Measurements from ENCODE around the gene CTNNBL1. TPM values are rescaled to one million over a fixed set of nuclear protein-coding genes. Genes with fewer than 3 reads are reported as not detected.

Gene CTNNBL1
- total RNA-seq, 1 experiment from 2014 or later = 71.2 TPM

GRCh38 chr20:37863289-37863688 is 169.5 kb downstream of the CTNNBL1 start:
- Histone ChIP-seq H3K4me3 (ENCODE audit: low read depth in 2 of 2, low read length in 2 of 2) (no peak overlapping the region), H3K9me3 (ENCODE audit: control insufficient read depth, insufficient read depth, low read depth, low read length) (no peaks in the 10 kb centered on the region), H3K27me3 (ENCODE audit: control insufficient read depth, insufficient read depth, low read length) (no peaks in the 10 kb centered on the region), H3K27ac (ENCODE audit: low read length) (no peak overlapping the region), H3K36me3 (ENCODE audit: control insufficient read depth, insufficient read depth, low read length) (no peaks in the 10 kb centered on the region; the same call in 1 of the 2 replicates), H3K4me1 (ENCODE audit: control insufficient read depth, insufficient read depth, low read length) (no peaks in the 10 kb centered on the region)
- DNase-seq (ENCODE audit: low read depth, low spot score) (no peak), ATAC-seq (no peak)
- in situ Hi-C loops (cut with HindIII; ENCODE audit: low pct_unique_long_range_greater_than_20kb, low sequenced_read_pairs) = no loop called here
- POLR2A ChIA-PET = no interaction called here
- TF ChIP-seq REST (IDR thresholded peaks at IDR 0.05; ENCODE audit: insufficient read depth in 1 of 2, low read depth in 2 of 2, low read length in 1 of 2) (no peak), SIN3A (IDR thresholded peaks at IDR 0.05; ENCODE audit: borderline replicate concordance, insufficient read depth, low read depth, low read length) (no peak), CTCF (IDR thresholded peaks at IDR 0.05) (no peak), TCF7L2 (IDR thresholded peaks at IDR 0.05; ENCODE audit: low read depth, low read length) (no peak), POLR2AphosphoS5 (IDR thresholded peaks at IDR 0.05; ENCODE audit: low read depth, low read length) (no peak)
- no TSS peak for BruUV-seq (replicated peaks)
- intact Hi-C loops (cut with micrococcal nuclease; ENCODE audit: unreplicated experiment) = no loop called here
- CTCF ChIA-PET = no interaction called here

GRCh38 chr20:37864298-37864697 is 170.5 kb downstream of the CTNNBL1 start:
- Histone ChIP-seq H3K4me1 (ENCODE audit: control insufficient read depth, insufficient read depth, low read length) (no peaks in the 10 kb centered on the region), H3K4me3 (ENCODE audit: low read depth in 2 of 2, low read length in 2 of 2) (no peak overlapping the region), H3K9me3 (ENCODE audit: control insufficient read depth, insufficient read depth, low read depth, low read length) (no peaks in the 10 kb centered on the region), H3K36me3 (ENCODE audit: control insufficient read depth, insufficient read depth, low read length) (no peaks in the 10 kb centered on the region; the same call in 1 of the 2 replicates), H3K27me3 (ENCODE audit: control insufficient read depth, insufficient read depth, low read length) (no peaks in the 10 kb centered on the region), H3K27ac (ENCODE audit: low read length) (no peak overlapping the region)
- POLR2A ChIA-PET = no interaction called here
- intact Hi-C loops (cut with micrococcal nuclease; ENCODE audit: unreplicated experiment) = no loop called here
- BruUV-seq (replicated peaks) = no TSS peak
- DNase-seq (ENCODE audit: low read depth, low spot score) = no peak
- ATAC-seq = no peak
- in situ Hi-C loops (cut with HindIII; ENCODE audit: low pct_unique_long_range_greater_than_20kb, low sequenced_read_pairs) = no loop called here
- CTCF ChIA-PET = no interaction called here
- TF ChIP-seq POLR2AphosphoS5 (IDR thresholded peaks at IDR 0.05; ENCODE audit: low read depth, low read length) (no peak), TCF7L2 (IDR thresholded peaks at IDR 0.05; ENCODE audit: low read depth, low read length) (no peak), REST (IDR thresholded peaks at IDR 0.05; ENCODE audit: insufficient read depth in 1 of 2, low read depth in 2 of 2, low read length in 1 of 2) (no peak), SIN3A (IDR thresholded peaks at IDR 0.05; ENCODE audit: borderline replicate concordance, insufficient read depth, low read depth, low read length) (no peak), CTCF (IDR thresholded peaks at IDR 0.05) (no peak)

Measured in Panc1 (cell line).